Mesothelial cell of epicardium (in vitro differentiated cells): ENCODE data around the gene LCE5A. TPM values are rescaled to one million over a fixed set of nuclear protein-coding genes. Genes with fewer than 3 reads are reported as not detected.
A peak's percentile ranks its signal among the peaks of the same experiment; 100 is the strongest.
"Not testable (repeated sequence)": the region's sequence is repeated elsewhere in the genome, so short reads cannot be mapped to it uniquely, and the experiment has no call there.

ENCODE experiments used
- DNase-seq, 2 experiments: peaks; one replicate each; pipeline ENCODE4 v3.0.0; 2021; ENCODE audit warnings: low spot score in 2 of 2; ENCODE audit not compliant: unreplicated experiment in 2 of 2
- H3K27ac Mint-ChIP-seq: 2 replicates; pipeline ENCODE4 v1.8.0; 2021; ENCODE audit warnings: mixed read lengths
- H3K27me3 Mint-ChIP-seq: 2 replicates; pipeline ENCODE4 v1.8.0; 2021; ENCODE audit warnings: low read depth, mixed read lengths
- H3K36me3 Mint-ChIP-seq: 2 replicates; pipeline ENCODE4 v1.8.0; 2021; ENCODE audit warnings: mixed read lengths
- H3K4me1 Mint-ChIP-seq: 2 replicates; pipeline ENCODE4 v1.8.0; 2021; ENCODE audit warnings: mixed read lengths
- H3K4me3 Mint-ChIP-seq: 2 replicates; pipeline ENCODE4 v1.8.0; 2021; ENCODE audit warnings: mild to moderate bottlenecking, moderate library complexity, mixed read lengths
- H3K9me3 Mint-ChIP-seq: 2 replicates; pipeline ENCODE4 v1.8.0; 2021; ENCODE audit warnings: mixed read lengths
- CTCF ChIP-seq: fragments of 200-600 bp; sonication (generic); IDR thresholded peaks from one replicate; pipeline ENCODE4 v1.5.0; 2021; ENCODE audit warnings: antibody characterized with exemption; ENCODE audit not compliant: unreplicated experiment
- total RNA-seq: library from RNA; stranded (reverse); gene quantifications from 3 replicates; pipeline ENCODE4 v1.2.1, GENCODE V29; 2021

The LCE5A gene
- total RNA-seq, 1 donor from 2014 or later = not detected

- Mint-ChIP-seq H3K36me3 (peaks cover 5% of the 10 kb centered on the region), H3K27me3 (no peaks in the 10 kb centered on the region), H3K27ac (no peak overlapping the region), H3K4me1 (no peaks in the 10 kb centered on the region), H3K9me3 (peaks cover 77% of the 10 kb centered on the region), H3K4me3 (no peak overlapping the region)
- peak; percentile 14 for TF ChIP-seq CTCF
- DNase-seq = no peak
These were observed 30.6 kb upstream of the LCE5A start for GRCh38 chr1:152479792-152480595.

GRCh38 chr1:152481869-152482664 lies 28.5 kb upstream of the LCE5A start:
- no peak for DNase-seq
- Mint-ChIP-seq H3K27me3 (no peaks in the 10 kb centered on the region), H3K27ac (no peak overlapping the region), H3K9me3 (peaks cover 79% of the 10 kb centered on the region), H3K36me3 (peaks cover 3% of the 10 kb centered on the region), H3K4me1 (no peaks in the 10 kb centered on the region), H3K4me3 (no peak overlapping the region)
- TF ChIP-seq CTCF = no peak

GRCh38 chr1:152486400-152487006 lies 24.1 kb upstream of the LCE5A start:
- Mint-ChIP-seq H3K9me3 (peaks cover 68% of the 10 kb centered on the region), H3K27ac (no peak overlapping the region), H3K4me1 (no peaks in the 10 kb centered on the region), H3K36me3 (peaks cover 3% of the 10 kb centered on the region), H3K27me3 (no peaks in the 10 kb centered on the region), H3K4me3 (no peak overlapping the region)
- DNase-seq = no peak
- peak; percentile 34 for TF ChIP-seq CTCF

GRCh38 chr1:152487871-152488270 lies 22.7 kb upstream of the LCE5A start:
- H3K27me3 Mint-ChIP-seq = no peaks in the 10 kb centered on the region
- H3K4me3 Mint-ChIP-seq = no peak overlapping the region
- peaks cover 62% of the 10 kb centered on the region for H3K9me3 Mint-ChIP-seq
- DNase-seq = no peak
- TF ChIP-seq CTCF = no peak
- H3K36me3 Mint-ChIP-seq = peaks cover 3% of the 10 kb centered on the region
- H3K27ac Mint-ChIP-seq = no peak overlapping the region
- H3K4me1 Mint-ChIP-seq = no peaks in the 10 kb centered on the region

GRCh38 chr1:152491537-152491936 lies 19.1 kb upstream of the LCE5A start:
- H3K9me3 Mint-ChIP-seq = peaks cover 48% of the 10 kb centered on the region
- not testable (repeated sequence) for H3K36me3 Mint-ChIP-seq, DNase-seq, H3K27me3 Mint-ChIP-seq, H3K27ac Mint-ChIP-seq, H3K4me1 Mint-ChIP-seq, H3K4me3 Mint-ChIP-seq
